ENCODE data around the gene KCNMA1. TPM values are rescaled to one million over a fixed set of nuclear protein-coding genes. Genes with fewer than 3 reads are reported as not detected.

The KCNMA1 gene
- total RNA-seq, 1 experiment from 2014 or later, result 0.49 TPM

GRCh38 chr10:77416311-77417135, 221.1 kb downstream of the KCNMA1 start:
- Histone ChIP-seq H3K4me2 (ENCODE audit: low read length) (no peak overlapping the region), H3K9me2 (ENCODE audit: insufficient read depth) (no peaks in the 10 kb centered on the region), H3K9me3 (ENCODE audit: control insufficient read depth in 1 of 2, insufficient read depth in 1 of 2, low read depth in 1 of 2, low read length in 2 of 2) (no peaks in the 10 kb centered on the region), H3K27ac (ENCODE audit: low read depth, low read length) (no peak overlapping the region), H3K9ac (ENCODE audit: low read length) (no peak overlapping the region), H3K79me2 (ENCODE audit: insufficient read depth, low read length) (no peaks in the 10 kb centered on the region), H3K27me3 (ENCODE audit: insufficient read depth, low read length) (peaks cover 5% of the 10 kb centered on the region; the same call in 1 of the 2 replicates), H2AFZ (ENCODE audit: low read depth, low read length, poor library complexity, severe bottlenecking) (no peak overlapping the region), H3K4me3 (replicated peaks in 1 of 2; ENCODE audit: low read depth in 1 of 2, low read length in 2 of 2) (no peak overlapping the region), H3K36me3 (ENCODE audit: control insufficient read depth in 1 of 2, insufficient read depth in 2 of 2, low read length in 2 of 2) (no peaks in the 10 kb centered on the region), H3K4me1 (ENCODE audit: control insufficient read depth in 1 of 2, insufficient read depth in 2 of 2, low read length in 2 of 2) (no peaks in the 10 kb centered on the region), H4K20me1 (ENCODE audit: insufficient read depth) (no peaks in the 10 kb centered on the region)
- no peak for DNase-seq (ENCODE audit: low read depth, low spot score)
- ChIA-PET RAD21 (ENCODE audit: low non-redundant PET in 1 of 2, low total read pairs in 2 of 2, uncharacterized antibody in 2 of 2, unreplicated experiment in 2 of 2) (no interaction called here), CTCF (interaction anchor here (0.8 kb wide), 1 partner anchor 24 kb away, joined by 3 read pairs; no protein-coding TSS in a partner anchor), POLR2A (no interaction called here)
- no peak for TF ChIP-seq POLR2A (IDR thresholded peaks at IDR 0.05; ENCODE audit: borderline replicate concordance, extremely low read depth, insufficient read depth, insufficient read length)
- BruUV-seq (replicated peaks), result no TSS peak
- intact Hi-C loops (cut with micrococcal nuclease), result no loop called here
- no peak for ATAC-seq

- ChIA-PET RAD21 (ENCODE audit: low non-redundant PET in 1 of 2, low total read pairs in 2 of 2, uncharacterized antibody in 2 of 2, unreplicated experiment in 2 of 2) (no interaction called here), POLR2A (no interaction called here), CTCF (no interaction called here)
- Histone ChIP-seq H4K20me1 (ENCODE audit: insufficient read depth) (no peaks in the 10 kb centered on the region), H3K79me2 (ENCODE audit: insufficient read depth, low read length) (no peaks in the 10 kb centered on the region), H3K27me3 (ENCODE audit: insufficient read depth, low read length) (peaks cover 5% of the 10 kb centered on the region; the same call in 1 of the 2 replicates), H3K9me2 (ENCODE audit: insufficient read depth) (no peaks in the 10 kb centered on the region), H3K4me2 (ENCODE audit: low read length) (no peak overlapping the region), H2AFZ (ENCODE audit: low read depth, low read length, poor library complexity, severe bottlenecking) (no peak overlapping the region), H3K9ac (ENCODE audit: low read length) (no peak overlapping the region), H3K36me3 (ENCODE audit: control insufficient read depth in 1 of 2, insufficient read depth in 2 of 2, low read length in 2 of 2) (no peaks in the 10 kb centered on the region), H3K4me1 (ENCODE audit: control insufficient read depth in 1 of 2, insufficient read depth in 2 of 2, low read length in 2 of 2) (peaks cover 0 to under 1% of the 10 kb centered on the region in 2 experiments; a peak in 1 of 4 replicates), H3K9me3 (ENCODE audit: control insufficient read depth in 1 of 2, insufficient read depth in 1 of 2, low read depth in 1 of 2, low read length in 2 of 2) (no peaks in the 10 kb centered on the region), H3K27ac (ENCODE audit: low read depth, low read length) (no peak overlapping the region), H3K4me3 (replicated peaks in 1 of 2; ENCODE audit: low read depth in 1 of 2, low read length in 2 of 2) (no peak overlapping the region)
- intact Hi-C loops (cut with micrococcal nuclease), result no loop called here
- DNase-seq (ENCODE audit: low read depth, low spot score) (no peak), ATAC-seq (no peak)
- no TSS peak for BruUV-seq (replicated peaks)
- TF ChIP-seq JUND (IDR thresholded peaks at IDR 0.05) (no peak), SP1 (IDR thresholded peaks at IDR 0.05; ENCODE audit: low read depth) (no peak), TCF7L2 (IDR thresholded peaks at IDR 0.05; ENCODE audit: borderline replicate concordance, extremely low read depth, insufficient read depth, insufficient read length) (no peak), EZH2 (IDR thresholded peaks at IDR 0.05) (no peak), ELF1 (IDR thresholded peaks at IDR 0.05; ENCODE audit: borderline replicate concordance, low read depth) (no peak), REST (IDR thresholded peaks at IDR 0.05; ENCODE audit: low read depth) (no peak), POLR2AphosphoS5 (IDR thresholded peaks at IDR 0.05; ENCODE audit: low read depth, low read length) (no peak), SIN3A (IDR thresholded peaks at IDR 0.05; ENCODE audit: low read depth) (no peak), POLR2A (IDR thresholded peaks at IDR 0.05; ENCODE audit: borderline replicate concordance, extremely low read depth, insufficient read depth, insufficient read length) (no peak), EGR1 (IDR thresholded peaks at IDR 0.05; ENCODE audit: low read depth) (no peak), ZBTB33 (IDR thresholded peaks at IDR 0.05; ENCODE audit: extremely low read depth, insufficient replicate concordance, low read length) (no peak), YY1 (IDR thresholded peaks at IDR 0.05; ENCODE audit: extremely low read depth, insufficient replicate concordance, low read depth, low read length) (no peak), CEBPB (IDR thresholded peaks at IDR 0.05; ENCODE audit: low read depth) (no peak)
Observed at GRCh38 chr10:77415313-77415960, 222.2 kb downstream of the KCNMA1 start.

Data from HCT116 (cell line).